HG03060 (cell line): ENCODE data around the gene NTF3.

ENCODE experiments used
- ATAC-seq: cut with Tn5 transposase; IDR thresholded peaks from one replicate; pipeline ENCODE4 v1.9.1; 2021; ENCODE audit warnings: low read depth, moderate number of reproducible peaks; ENCODE audit not compliant: unreplicated experiment

NTF3 gene

GRCh38 chr12:5430641-5431603 lies 986 bp upstream of the NTF3 start:
- ATAC-seq = no peak

- no peak for ATAC-seq
These were observed 1.4 kb downstream of the NTF3 start for GRCh38 chr12:5433081-5433844.

GRCh38 chr12:5433845-5434646 lies 2.1 kb downstream of the NTF3 start:
- no peak for ATAC-seq

- ATAC-seq = no peak
These were observed 3.0 kb downstream of the NTF3 start for GRCh38 chr12:5434647-5435560.

GRCh38 chr12:5437182-5437583 lies 5.3 kb downstream of the NTF3 start:
- ATAC-seq = no peak

- no peak for ATAC-seq
These were observed 5.7 kb downstream of the NTF3 start for GRCh38 chr12:5437589-5437988.

GRCh38 chr12:5438671-5439200 lies 6.8 kb downstream of the NTF3 start:
- ATAC-seq = no peak

- no peak for ATAC-seq
These were observed 7.5 kb downstream of the NTF3 start for GRCh38 chr12:5439371-5439771.

- ATAC-seq = no peak
These were observed 7.9 kb downstream of the NTF3 start for GRCh38 chr12:5439788-5440300.

GRCh38 chr12:5440978-5441377 lies 9.1 kb downstream of the NTF3 start:
- no peak for ATAC-seq

- no peak for ATAC-seq
These were observed 9.8 kb downstream of the NTF3 start for GRCh38 chr12:5441497-5442236.

GRCh38 chr12:5442251-5443006 lies 10.5 kb downstream of the NTF3 start:
- no peak for ATAC-seq

- ATAC-seq = no peak
These were observed 12.6 kb downstream of the NTF3 start for GRCh38 chr12:5444520-5444919.

GRCh38 chr12:5447320-5447719 lies 15.4 kb downstream of the NTF3 start:
- ATAC-seq = no peak

GRCh38 chr12:5451251-5451650 lies 19.3 kb downstream of the NTF3 start:
- ATAC-seq = no peak

- ATAC-seq = no peak
These were observed 20.7 kb downstream of the NTF3 start for GRCh38 chr12:5452569-5452968.

- ATAC-seq = no peak
These were observed 21.6 kb downstream of the NTF3 start for GRCh38 chr12:5453466-5453865.

GRCh38 chr12:5455045-5455444 lies 23.1 kb downstream of the NTF3 start:
- no peak for ATAC-seq
